GM18502 (cell line): ENCODE data around the gene OTUD7B.

Experiments
- ATAC-seq: cut with Tn5 transposase; IDR thresholded peaks from one replicate; pipeline ENCODE4 v1.9.1; 2021; ENCODE audit warnings: mild to moderate bottlenecking; ENCODE audit not compliant: unreplicated experiment, poor library complexity

OTUD7B gene

DNA sequence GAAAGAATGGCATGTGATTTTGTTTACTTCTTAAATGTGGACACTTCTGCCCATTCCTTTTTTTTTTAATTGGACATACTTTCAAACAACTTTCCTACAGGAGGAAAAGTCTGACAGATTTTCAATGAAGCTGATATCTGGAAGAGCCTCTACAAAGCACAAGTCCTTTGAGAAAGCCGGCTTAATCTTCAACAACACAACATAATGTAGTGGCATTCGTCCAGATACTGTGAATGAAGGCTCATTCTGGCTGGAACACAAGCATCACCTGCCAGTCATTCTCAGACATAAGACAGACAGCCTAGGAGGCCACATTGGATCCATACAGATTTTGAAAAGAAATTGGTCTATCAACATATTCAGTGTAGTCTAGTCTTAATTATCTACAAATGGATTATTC is 4.9 kb downstream of the OTUD7B start:
- ATAC-seq = no peak

DNA sequence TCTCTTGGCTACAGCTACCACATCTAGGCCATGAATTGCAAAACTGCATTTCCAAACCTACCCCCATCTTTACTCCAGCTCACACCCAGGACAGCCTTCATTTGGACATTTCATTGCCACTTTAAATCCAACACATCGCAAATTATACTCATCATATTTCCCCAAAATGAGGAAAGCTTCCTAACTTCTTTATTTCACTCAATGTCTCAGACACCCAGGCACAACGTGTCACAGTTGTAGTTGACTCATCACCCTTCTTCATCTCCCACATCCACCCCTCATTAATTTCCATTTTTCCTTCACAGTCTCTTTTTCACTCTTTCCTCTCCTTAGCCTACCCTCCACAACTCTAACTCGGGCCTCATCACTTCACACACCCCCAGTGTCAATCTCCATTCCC is 6.7 kb downstream of the OTUD7B start:
- ATAC-seq = no peak

DNA sequence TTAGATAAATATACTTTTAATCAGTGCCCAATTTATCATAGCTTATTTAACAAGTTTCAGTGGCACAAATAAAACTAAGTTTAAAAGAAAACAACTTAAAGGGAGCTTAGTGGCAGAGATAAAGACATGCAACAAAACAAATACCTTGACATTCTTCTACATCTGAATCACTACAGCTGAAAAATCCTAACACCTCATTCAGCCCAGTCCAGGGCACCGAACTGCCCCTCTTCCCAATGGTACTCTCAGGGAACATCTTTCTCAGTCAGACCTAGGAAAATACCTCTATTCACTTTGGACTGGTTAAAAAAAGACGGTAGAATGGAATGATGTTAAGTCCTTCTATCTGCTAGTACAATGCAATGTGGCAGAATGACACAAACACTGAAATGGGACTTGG is 8.3 kb downstream of the OTUD7B start:
- no peak for ATAC-seq

DNA sequence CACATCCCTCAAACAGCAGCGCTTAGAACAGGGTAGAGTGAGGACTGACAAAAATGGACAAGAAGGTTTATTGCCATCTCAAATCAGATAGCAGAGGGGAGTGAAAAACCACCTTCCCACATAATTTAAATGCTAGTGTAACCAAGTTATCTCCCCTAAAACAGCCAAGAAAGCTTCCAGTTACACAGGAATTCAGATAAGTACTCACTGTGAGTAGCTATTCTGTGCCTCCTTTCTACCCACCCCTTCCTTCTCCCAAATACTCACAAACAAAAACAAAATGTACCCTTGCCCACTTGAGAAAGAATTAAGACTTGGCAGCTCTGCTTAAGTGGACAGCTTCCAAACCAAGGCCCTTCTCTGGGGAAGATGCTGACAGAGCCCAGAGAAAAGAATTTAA is 9.1 kb downstream of the OTUD7B start:
- ATAC-seq = no peak

- peak; percentile 78 for ATAC-seq
Observed at GRCh38 chr1:149997585-149998262, 12.8 kb downstream of the OTUD7B start.

- no peak for ATAC-seq
Observed at GRCh38 chr1:149995927-149996326, 14.6 kb downstream of the OTUD7B start.

DNA sequence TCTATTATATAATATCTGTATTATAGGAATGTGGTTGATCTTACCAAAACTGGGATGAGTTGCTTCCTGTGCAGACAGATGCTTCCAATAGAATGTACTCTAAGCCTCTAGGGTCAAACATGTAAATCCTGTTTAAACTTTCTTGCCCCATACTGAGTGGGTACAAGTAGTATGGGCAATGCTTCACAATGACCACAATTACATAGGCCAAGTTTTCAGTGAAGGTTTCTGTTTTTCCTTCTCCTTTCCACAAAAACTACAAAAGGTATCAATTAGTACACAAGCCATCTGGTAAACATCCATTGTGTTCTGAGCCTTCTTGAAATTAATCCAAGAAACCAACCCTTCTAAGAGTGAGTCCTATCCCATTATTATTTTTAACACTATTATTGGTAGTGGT is 16.8 kb downstream of the OTUD7B start:
- ATAC-seq = no peak

DNA sequence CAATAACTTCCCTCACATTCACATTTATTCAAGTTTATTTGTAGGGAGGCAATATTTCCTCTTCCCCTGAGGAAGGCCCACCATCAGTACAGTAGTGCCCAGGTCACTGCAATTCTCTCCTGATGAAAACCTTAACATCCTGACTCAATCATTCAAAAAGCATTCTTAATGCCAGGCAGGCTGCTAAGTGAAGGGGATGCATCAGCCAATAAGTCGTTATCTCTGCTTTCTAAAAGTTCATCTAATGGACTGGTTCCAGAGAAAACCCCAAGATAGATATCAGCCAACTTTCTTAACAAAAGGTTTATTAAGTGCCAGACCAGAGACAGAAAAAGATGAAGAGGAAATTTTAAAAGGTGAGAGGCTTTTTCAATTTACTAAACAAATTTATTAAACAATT is 17.3 kb downstream of the OTUD7B start:
- no peak for ATAC-seq

DNA sequence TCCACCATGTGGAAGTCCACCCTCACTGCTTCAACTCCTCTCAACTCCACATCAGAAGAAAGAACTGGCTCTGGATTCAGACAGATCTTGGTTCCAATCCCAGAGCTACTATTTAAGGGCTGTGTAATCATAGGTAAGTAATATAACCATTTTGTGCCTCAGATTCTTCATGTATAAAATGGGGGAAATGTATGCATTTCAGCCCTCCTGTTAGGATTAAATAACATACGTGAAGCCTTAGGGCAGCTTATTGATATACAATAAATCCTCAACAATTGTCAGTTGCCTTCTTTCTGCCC is 23.3 kb downstream of the OTUD7B start:
- ATAC-seq = no peak

- no peak for ATAC-seq
Observed at GRCh38 chr1:149986486-149987296, 23.8 kb downstream of the OTUD7B start.

- ATAC-seq = no peak
Observed at GRCh38 chr1:149979972-149980540, 30.5 kb downstream of the OTUD7B start.

DNA sequence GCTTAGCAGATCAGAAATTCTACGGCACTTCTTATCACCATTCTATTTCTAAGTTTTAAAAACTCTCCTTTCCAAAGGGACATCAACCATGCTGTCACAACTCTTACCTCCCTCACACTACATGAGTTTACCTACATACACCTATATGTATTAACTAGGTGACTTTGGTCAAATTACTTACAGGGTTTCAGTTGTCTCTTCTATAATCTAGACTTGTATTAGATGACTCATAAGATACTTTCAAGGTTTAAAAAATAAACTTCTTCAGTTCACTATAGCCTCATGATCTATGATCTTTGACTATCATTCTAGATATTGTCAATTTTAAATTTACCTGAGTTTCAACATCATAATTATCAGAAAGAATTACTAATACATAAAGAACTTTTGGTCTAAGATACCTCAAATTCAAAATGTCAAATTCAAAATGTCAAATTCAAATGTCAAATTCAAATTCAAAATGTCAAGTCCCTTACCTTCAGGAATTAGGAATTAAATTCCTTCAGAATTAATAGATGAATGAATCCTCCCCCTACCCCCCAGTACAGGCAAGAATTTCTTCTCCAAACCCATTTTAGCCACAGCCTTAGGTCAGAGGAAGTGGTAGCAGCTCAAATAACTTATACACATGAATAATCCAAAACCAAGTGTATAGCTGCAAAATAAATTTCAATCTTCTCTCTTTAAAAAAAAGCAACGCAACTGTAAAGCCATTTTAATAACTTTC is 31.1 kb downstream of the OTUD7B start:
- no peak for ATAC-seq

DNA sequence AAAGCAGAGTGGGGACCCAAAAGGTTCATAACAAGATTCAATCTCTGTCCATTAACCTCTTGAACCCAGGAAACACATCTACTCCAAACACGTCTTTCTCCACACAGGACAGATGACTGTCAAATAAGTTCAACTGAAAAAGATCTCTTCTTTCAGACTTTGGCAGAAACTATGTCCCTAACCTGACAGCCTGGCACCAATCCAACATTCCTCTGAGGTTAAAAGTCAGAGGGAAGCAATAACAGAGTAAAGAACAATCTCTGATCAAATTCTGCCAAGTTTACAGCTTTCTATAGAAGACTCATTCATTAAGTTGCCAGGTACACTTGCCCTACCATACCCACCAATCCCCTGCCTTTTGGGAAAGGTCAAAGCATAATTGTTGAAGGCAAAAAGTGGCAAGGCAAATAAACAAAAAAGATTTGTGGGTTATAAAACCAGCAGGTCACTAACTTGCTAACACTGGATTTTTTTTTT is 31.9 kb downstream of the OTUD7B start:
- ATAC-seq = no peak

DNA sequence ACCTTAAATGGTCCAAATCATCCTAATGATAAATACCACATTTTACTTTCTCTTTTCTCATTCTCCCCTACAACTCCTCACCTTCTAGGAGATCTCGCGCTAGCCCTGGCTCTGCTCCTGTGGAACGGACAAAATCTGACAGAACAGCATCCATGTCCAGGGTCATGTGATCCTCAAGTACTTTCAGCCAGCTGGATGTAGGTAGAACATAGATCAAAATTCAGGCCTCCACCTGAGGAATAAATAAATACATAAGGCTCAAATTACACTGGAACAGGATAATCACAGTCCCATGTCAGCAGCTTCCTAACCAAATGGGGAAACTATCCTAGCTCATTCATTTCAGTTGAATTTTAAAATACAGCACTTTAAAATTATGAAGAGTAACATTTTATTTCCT is 33.2 kb downstream of the OTUD7B start:
- no peak for ATAC-seq

- no peak for ATAC-seq
Observed at GRCh38 chr1:149972547-149972946, 38.0 kb downstream of the OTUD7B start.

DNA sequence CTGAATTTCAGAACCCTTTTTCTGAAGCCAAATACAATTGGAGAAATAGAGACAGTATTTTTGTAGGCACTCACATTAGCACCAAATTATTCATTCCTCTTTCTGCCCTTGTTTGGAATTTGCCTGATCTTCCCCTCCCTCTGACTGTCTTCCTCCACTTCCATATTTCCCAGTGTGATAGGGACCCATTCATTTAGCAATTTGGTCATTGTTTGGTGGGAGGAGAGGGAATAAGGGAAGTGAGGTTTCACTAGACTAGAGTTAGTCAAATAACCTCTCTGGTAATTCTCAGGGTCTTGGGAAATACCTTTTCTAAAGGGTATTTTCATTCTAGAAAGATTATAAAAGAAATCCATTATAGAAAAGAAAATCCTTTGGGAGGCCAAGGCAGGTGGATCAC is 42.9 kb downstream of the OTUD7B start:
- ATAC-seq = no peak

DNA sequence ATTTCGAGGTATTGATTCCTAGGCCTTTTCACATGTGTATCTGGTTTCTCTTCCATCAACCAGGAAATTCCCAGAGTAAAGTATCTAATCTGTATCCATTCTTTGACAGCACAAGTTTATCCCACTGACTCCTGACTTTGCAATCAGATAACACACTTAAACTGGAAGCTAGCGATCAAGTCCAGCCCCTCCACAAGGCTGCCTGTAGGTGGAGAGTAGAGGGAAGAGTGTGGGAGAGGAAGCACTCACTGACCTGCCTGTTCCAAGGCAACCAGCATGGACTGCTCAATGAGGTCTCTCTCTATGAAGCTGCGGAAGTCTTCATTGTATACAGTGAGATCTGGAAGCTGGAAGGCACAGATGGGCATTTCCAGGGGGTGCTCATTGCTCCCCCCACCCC is 43.5 kb downstream of the OTUD7B start:
- no peak for ATAC-seq

DNA sequence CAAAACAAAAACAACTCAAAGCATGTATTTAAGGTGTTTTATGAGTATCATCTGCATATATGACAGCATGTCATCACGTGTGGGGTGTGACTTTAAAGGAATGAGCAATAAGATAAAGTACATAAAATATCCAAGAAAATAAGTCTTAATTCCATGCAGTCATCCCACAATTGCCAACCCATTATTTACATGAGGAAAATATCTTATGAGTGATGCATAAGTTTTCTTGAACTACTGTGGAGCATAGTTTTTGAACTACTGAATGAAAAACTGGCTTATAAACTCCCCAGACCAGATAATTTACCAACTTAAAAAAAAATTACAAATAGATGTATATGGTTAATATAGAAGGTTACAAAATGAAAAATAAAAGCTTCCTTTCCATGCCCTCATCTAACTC is 44.1 kb downstream of the OTUD7B start:
- no peak for ATAC-seq

GRCh38 chr1:149965440-149965839 is 45.1 kb downstream of the OTUD7B start:
- ATAC-seq = no peak

- no peak for ATAC-seq
Observed at GRCh38 chr1:149963358-149963757, 47.2 kb downstream of the OTUD7B start.

- no peak for ATAC-seq
Observed at GRCh38 chr1:149962736-149963135, 47.8 kb downstream of the OTUD7B start.
